Epidermal melanocyte (primary cell): Measurements from ENCODE around the gene DHRSX.
"Not testable (repeated sequence)": the region's sequence is repeated elsewhere in the genome, so short reads cannot be mapped to it uniquely, and the experiment has no call there.

Experiments used
- DNase-seq: peaks from one replicate; pipeline ENCODE4 v3.0.0; 2011; ENCODE audit warnings: low spot score; ENCODE audit not compliant: insufficient read length

DHRSX gene

GRCh38 chrX:2398064-2398656, 102.6 kb downstream of the DHRSX start:
- no peak for DNase-seq

GRCh38 chrX:2397229-2398063, 103.3 kb downstream of the DHRSX start:
- no peak for DNase-seq

GRCh38 chrX:2395261-2395992, 105.3 kb downstream of the DHRSX start:
- no peak for DNase-seq

- peak; percentile 28 for DNase-seq
These were observed 108.7 kb downstream of the DHRSX start for GRCh38 chrX:2391869-2392606.

GRCh38 chrX:2390754-2391153, 110.0 kb downstream of the DHRSX start:
- DNase-seq: no peak

- not testable (repeated sequence) for DNase-seq
These were observed 111.0 kb downstream of the DHRSX start for GRCh38 chrX:2389731-2390130.

GRCh38 chrX:2389324-2389723, 111.5 kb downstream of the DHRSX start:
- DNase-seq: no peak

GRCh38 chrX:2388669-2389068, 112.1 kb downstream of the DHRSX start:
- DNase-seq: no peak

- DNase-seq: no peak
These were observed 113.0 kb downstream of the DHRSX start for GRCh38 chrX:2387614-2388239.

GRCh38 chrX:2385224-2385623, 115.6 kb downstream of the DHRSX start:
- DNase-seq: no peak

- no peak for DNase-seq
These were observed 116.3 kb downstream of the DHRSX start for GRCh38 chrX:2384486-2384885.

- no peak for DNase-seq
These were observed 117.0 kb downstream of the DHRSX start for GRCh38 chrX:2383735-2384134.

GRCh38 chrX:2383144-2383543, 117.6 kb downstream of the DHRSX start:
- no peak for DNase-seq

GRCh38 chrX:2382433-2383048, 118.2 kb downstream of the DHRSX start:
- not testable (repeated sequence) for DNase-seq

- no peak for DNase-seq
These were observed 124.6 kb downstream of the DHRSX start for GRCh38 chrX:2376166-2376565.

GRCh38 chrX:2374086-2374485, 126.7 kb downstream of the DHRSX start:
- no peak for DNase-seq

GRCh38 chrX:2373615-2374014, 127.2 kb downstream of the DHRSX start:
- DNase-seq: no peak

GRCh38 chrX:2371026-2371711, 129.6 kb downstream of the DHRSX start:
- DNase-seq: no peak

- DNase-seq: no peak
These were observed 130.3 kb downstream of the DHRSX start for GRCh38 chrX:2370456-2370855.

- no peak for DNase-seq
These were observed 131.6 kb downstream of the DHRSX start for GRCh38 chrX:2369206-2369605.
